Gastroesophageal sphincter (tissue), 3 donors: ENCODE measurements around the gene GPATCH8.

Source experiments
- POLR2A ChIP-seq, 2 donors: fragments of 450-650 bp; IDR thresholded peaks; one replicate each; pipeline ENCODE4 v1.6.1; 2017; ENCODE audit warnings: antibody characterized with exemption in 2 of 2, mild to moderate bottlenecking in 2 of 2, moderate library complexity in 1 of 2
- POLR2AphosphoS5 ChIP-seq: sonication (generic); formaldehyde crosslinking; IDR thresholded peaks from one replicate; pipeline ENCODE4 v1.6.1; 2017; ENCODE audit warnings: antibody characterized with exemption
- TF ChIP-seq, protein P1 (sequence below), 4 experiments: fragments of 200-600 bp in 2 of 4; fragments of 450-650 bp in 2 of 4; sonication (generic) in 1 of 4; IDR thresholded peaks; one replicate each; pipeline ENCODE4 v1.5.1; 2017 to 2019; ENCODE audit warnings: antibody characterized with exemption in 4 of 4, mild to moderate bottlenecking in 2 of 4, moderate library complexity in 2 of 4

- TF ChIP-seq POLR2A (IDR thresholded peaks at IDR 0.05), result no peak
- TF ChIP-seq, protein P1, sequence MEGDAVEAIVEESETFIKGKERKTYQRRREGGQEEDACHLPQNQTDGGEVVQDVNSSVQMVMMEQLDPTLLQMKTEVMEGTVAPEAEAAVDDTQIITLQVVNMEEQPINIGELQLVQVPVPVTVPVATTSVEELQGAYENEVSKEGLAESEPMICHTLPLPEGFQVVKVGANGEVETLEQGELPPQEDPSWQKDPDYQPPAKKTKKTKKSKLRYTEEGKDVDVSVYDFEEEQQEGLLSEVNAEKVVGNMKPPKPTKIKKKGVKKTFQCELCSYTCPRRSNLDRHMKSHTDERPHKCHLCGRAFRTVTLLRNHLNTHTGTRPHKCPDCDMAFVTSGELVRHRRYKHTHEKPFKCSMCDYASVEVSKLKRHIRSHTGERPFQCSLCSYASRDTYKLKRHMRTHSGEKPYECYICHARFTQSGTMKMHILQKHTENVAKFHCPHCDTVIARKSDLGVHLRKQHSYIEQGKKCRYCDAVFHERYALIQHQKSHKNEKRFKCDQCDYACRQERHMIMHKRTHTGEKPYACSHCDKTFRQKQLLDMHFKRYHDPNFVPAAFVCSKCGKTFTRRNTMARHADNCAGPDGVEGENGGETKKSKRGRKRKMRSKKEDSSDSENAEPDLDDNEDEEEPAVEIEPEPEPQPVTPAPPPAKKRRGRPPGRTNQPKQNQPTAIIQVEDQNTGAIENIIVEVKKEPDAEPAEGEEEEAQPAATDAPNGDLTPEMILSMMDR (IDR thresholded peaks at IDR 0.05), result no peak
- TF ChIP-seq POLR2AphosphoS5, result no peak
Observed at GRCh38 chr17:44448412-44448811, 54.8 kb downstream of the GPATCH8 start.
